DOHH2 (cell line): Measurements from ENCODE around the gene AIDA.

Experiments
- H3F3A ChIP-seq: fragments of 200-600 bp; sonication (generic), shearing (Covaris generic); 2 replicates; pipeline ENCODE4 v1.6.0; 2016; ENCODE audit warnings: antibody characterized with exemption, mild to moderate bottlenecking; ENCODE audit not compliant: control insufficient read depth, insufficient read depth
- H3K27ac ChIP-seq: fragments of 200-600 bp; sonication (generic); 2 replicates; pipeline ENCODE4 v1.5.1; 2014; ENCODE audit warnings: low read depth, mild to moderate bottlenecking, low read length, moderate library complexity
- H3K27me3 ChIP-seq: fragments of 200-600 bp; sonication (generic); 2 replicates; pipeline ENCODE4 v1.6.1; 2014; ENCODE audit warnings: mild to moderate bottlenecking, low read length, mixed read lengths; ENCODE audit not compliant: control insufficient read depth
- H3K36me3 ChIP-seq: fragments of 200-600 bp; sonication (generic); 2 replicates; pipeline ENCODE4 v1.6.1; 2014; ENCODE audit warnings: mild to moderate bottlenecking, low read length, moderate library complexity, mixed read lengths; ENCODE audit not compliant: control insufficient read depth
- H3K4me1 ChIP-seq: fragments of 200-600 bp; sonication (generic); 2 replicates; pipeline ENCODE4 v1.6.1; 2014; ENCODE audit warnings: mild to moderate bottlenecking, low read length, mixed read lengths; ENCODE audit not compliant: control insufficient read depth
- H3K4me2 ChIP-seq: fragments of 200-600 bp; sonication (generic); 2 replicates; pipeline ENCODE4 v1.6.0; 2014; ENCODE audit warnings: mild to moderate bottlenecking, low read length, moderate library complexity
- H3K4me3 ChIP-seq: fragments of 200-600 bp; sonication (generic); 2 replicates; pipeline ENCODE4 v1.5.1; 2014; ENCODE audit warnings: mild to moderate bottlenecking, low read length, mixed read lengths
- H3K79me2 ChIP-seq: fragments of 200-600 bp; sonication (generic); 2 replicates; pipeline ENCODE4 v1.6.1; 2014; ENCODE audit warnings: mild to moderate bottlenecking, low read length, mixed read lengths; ENCODE audit not compliant: control insufficient read depth
- H3K9me2 ChIP-seq: fragments of 200-600 bp; sonication (generic); replicated peaks from 2 replicates; pipeline ENCODE4 v1.6.1; 2014; ENCODE audit warnings: mild to moderate bottlenecking, low read length, mixed read lengths; ENCODE audit not compliant: control insufficient read depth
- H3K9me3 ChIP-seq: fragments of 200-600 bp; sonication (generic); 2 replicates; pipeline ENCODE4 v1.6.1; 2014; ENCODE audit warnings: antibody characterized with exemption, low read length, mixed read lengths; ENCODE audit not compliant: control insufficient read depth, insufficient read depth
- H4K20me1 ChIP-seq: fragments of 200-600 bp; sonication (generic); 2 replicates; pipeline ENCODE4 v1.6.0; 2014; ENCODE audit warnings: low read depth, mild to moderate bottlenecking, antibody characterized with exemption, low read length, moderate library complexity; ENCODE audit not compliant: control insufficient read depth, insufficient read depth
- EZH2phosphoT487 ChIP-seq: fragments of 200-600 bp; sonication (generic); IDR thresholded peaks from 2 replicates; pipeline ENCODE4 v1.6.1; 2017; ENCODE audit warnings: borderline replicate concordance, mild to moderate bottlenecking, antibody characterized with exemption, low read length, moderate library complexity, mixed read lengths
- TF ChIP-seq, protein P1 (sequence below): fragments of 200-600 bp; sonication (generic); IDR thresholded peaks from one replicate; pipeline ENCODE4 v1.5.1; 2014; ENCODE audit warnings: antibody characterized with exemption, mild to moderate bottlenecking, low read depth, low read length; ENCODE audit not compliant: poor library complexity, severe bottlenecking

The AIDA gene, protein sequence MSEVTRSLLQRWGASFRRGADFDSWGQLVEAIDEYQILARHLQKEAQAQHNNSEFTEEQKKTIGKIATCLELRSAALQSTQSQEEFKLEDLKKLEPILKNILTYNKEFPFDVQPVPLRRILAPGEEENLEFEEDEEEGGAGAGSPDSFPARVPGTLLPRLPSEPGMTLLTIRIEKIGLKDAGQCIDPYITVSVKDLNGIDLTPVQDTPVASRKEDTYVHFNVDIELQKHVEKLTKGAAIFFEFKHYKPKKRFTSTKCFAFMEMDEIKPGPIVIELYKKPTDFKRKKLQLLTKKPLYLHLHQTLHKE

DNA sequence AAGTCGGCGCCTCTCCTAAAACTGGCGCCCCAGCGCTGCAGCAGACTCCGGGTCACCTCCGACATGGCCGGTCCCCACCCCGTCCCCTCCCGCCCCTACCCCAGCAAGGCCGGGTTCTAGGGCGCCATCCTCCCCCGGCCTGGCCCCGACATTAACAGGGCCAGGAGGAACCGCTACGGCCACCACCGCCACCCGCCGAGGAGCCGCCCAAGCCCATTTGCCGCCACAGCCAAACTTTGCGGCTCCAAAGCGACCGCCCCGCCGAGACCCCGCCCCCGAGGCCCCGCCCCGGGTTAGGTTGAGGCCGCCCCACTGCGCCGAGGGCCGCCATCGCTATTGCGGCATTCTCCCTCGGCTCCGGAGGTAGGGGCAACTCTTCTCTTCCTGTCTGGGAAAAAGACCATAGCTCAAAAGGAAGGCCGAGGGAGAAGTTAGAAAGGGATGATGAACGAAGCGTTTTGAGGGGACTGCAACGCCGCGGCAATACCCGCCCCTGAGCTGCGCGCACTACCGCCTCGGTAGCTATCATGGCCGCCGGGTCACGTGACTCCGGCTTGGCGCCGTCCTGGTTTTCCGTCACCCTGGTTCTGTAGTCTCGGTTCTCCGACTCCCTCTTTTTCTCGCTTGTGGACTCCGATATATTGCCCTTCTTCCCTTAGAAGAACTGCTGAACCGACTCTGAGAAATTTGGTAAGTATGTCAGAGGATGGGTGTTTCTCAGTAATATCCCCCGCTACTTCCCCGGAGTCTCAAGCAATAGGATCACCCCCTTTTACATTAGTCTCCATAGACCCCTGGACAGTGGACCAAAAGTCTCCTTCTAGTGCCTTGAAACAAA lies at the start of gene AIDA, which contains the start of gene BROX:
Gene AIDA, minus strand, starts transcription at position 239 of the 838 bp plus-strand sequence. Its CDS starts 174 bp downstream, at position 65.
Gene BROX, plus strand, starts transcription at position 312 of the 838 bp plus-strand sequence. CDS start 3,136 bp downstream, outside the sequence.
- no peaks in the 10 kb centered on the region for H3K9me3 ChIP-seq
- TF ChIP-seq, protein P1, sequence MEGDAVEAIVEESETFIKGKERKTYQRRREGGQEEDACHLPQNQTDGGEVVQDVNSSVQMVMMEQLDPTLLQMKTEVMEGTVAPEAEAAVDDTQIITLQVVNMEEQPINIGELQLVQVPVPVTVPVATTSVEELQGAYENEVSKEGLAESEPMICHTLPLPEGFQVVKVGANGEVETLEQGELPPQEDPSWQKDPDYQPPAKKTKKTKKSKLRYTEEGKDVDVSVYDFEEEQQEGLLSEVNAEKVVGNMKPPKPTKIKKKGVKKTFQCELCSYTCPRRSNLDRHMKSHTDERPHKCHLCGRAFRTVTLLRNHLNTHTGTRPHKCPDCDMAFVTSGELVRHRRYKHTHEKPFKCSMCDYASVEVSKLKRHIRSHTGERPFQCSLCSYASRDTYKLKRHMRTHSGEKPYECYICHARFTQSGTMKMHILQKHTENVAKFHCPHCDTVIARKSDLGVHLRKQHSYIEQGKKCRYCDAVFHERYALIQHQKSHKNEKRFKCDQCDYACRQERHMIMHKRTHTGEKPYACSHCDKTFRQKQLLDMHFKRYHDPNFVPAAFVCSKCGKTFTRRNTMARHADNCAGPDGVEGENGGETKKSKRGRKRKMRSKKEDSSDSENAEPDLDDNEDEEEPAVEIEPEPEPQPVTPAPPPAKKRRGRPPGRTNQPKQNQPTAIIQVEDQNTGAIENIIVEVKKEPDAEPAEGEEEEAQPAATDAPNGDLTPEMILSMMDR, result no peak
- TF ChIP-seq EZH2phosphoT487, result no peak
- H3K4me3 ChIP-seq, result peak within 1 kb of the TSS; percentile 82
- H3F3A ChIP-seq, result peaks cover 11% of the 10 kb centered on the region
- peak within 1 kb of the TSS; percentile 78 for H3K4me2 ChIP-seq
- H3K9me2 ChIP-seq, result no peaks in the 10 kb centered on the region
- peaks cover 16% of the 10 kb centered on the region for H3K4me1 ChIP-seq
- H4K20me1 ChIP-seq, result no peaks in the 10 kb centered on the region
- H3K27me3 ChIP-seq, result no peaks in the 10 kb centered on the region
- H3K79me2 ChIP-seq, result peaks cover 66% of the 10 kb centered on the region
- peaks cover 45% of the 10 kb centered on the region for H3K36me3 ChIP-seq
- peak within 1 kb of the TSS; percentile 91 for H3K27ac ChIP-seq

DNA sequence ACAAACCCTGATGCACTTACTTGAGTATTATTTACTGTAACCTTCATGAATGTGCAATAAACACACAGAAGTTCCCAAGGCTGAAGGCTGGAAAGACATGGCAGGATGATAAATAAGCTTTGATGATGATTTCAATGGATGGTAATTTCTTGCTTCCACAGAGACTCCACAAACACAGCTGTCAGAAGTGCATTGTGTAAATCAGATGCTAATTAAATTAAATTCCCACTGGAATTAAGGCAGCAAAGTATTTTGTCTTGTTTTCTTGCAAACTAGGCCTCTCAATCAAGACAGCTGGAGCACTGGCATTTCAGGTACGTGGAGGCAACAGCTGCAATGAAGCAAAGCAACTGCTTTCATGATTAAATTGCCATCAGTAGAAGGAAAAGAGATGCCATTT lies 48.8 kb upstream of the AIDA start:
- H3K36me3 ChIP-seq, result no peaks in the 10 kb centered on the region
- no peaks in the 10 kb centered on the region for H3F3A ChIP-seq
- H3K4me2 ChIP-seq, result no peak overlapping the region
- H4K20me1 ChIP-seq, result no peaks in the 10 kb centered on the region
- no peak overlapping the region for H3K27ac ChIP-seq
- no peaks in the 10 kb centered on the region for H3K9me3 ChIP-seq
- no peaks in the 10 kb centered on the region for H3K4me1 ChIP-seq
- no peaks in the 10 kb centered on the region for H3K79me2 ChIP-seq
- no peaks in the 10 kb centered on the region for H3K27me3 ChIP-seq
- H3K9me2 ChIP-seq, result no peaks in the 10 kb centered on the region
- TF ChIP-seq EZH2phosphoT487, result no peak
- TF ChIP-seq, protein P1, result no peak
- no peak overlapping the region for H3K4me3 ChIP-seq

DNA sequence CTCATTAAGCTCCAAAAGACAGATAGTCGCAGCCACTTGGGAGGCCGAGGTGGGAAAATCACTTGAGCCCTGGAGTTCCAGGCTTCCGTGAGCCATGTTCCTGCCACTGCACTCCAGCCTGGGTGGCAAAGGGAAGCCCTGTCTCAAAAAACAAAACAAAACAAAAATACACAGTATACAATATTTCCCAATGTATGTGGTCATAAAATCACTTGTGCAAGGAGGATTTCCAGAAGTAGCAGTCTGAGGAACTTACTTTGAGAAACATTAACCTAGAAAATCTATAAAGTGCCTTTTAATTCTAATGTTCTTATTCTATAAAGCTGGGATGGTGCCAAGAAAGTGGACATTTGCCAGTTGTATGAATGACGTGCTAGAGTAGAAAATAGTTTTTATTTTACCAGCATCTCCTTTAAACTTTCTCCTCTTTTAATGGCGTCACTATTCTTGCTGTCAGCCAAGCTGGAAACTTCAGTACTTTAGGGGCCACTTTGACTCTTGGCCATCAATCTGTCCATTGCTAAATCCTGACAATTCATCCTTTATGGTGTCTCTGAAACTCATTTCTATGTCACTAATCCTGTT lies 47.3 kb upstream of the AIDA start:
- TF ChIP-seq, protein P1, result no peak
- TF ChIP-seq EZH2phosphoT487, result no peak
- no peaks in the 10 kb centered on the region for H3K36me3 ChIP-seq
- no peaks in the 10 kb centered on the region for H4K20me1 ChIP-seq
- H3K27me3 ChIP-seq, result no peaks in the 10 kb centered on the region
- H3K79me2 ChIP-seq, result no peaks in the 10 kb centered on the region
- no peak overlapping the region for H3K27ac ChIP-seq
- H3K4me2 ChIP-seq, result no peak overlapping the region
- no peak overlapping the region for H3K4me3 ChIP-seq
- no peaks in the 10 kb centered on the region for H3F3A ChIP-seq
- H3K9me2 ChIP-seq, result no peaks in the 10 kb centered on the region
- H3K4me1 ChIP-seq, result no peaks in the 10 kb centered on the region
- no peaks in the 10 kb centered on the region for H3K9me3 ChIP-seq
